Stimulated activated naive CD8-positive, alpha-beta T cell treated with anti-CD3 and anti-CD28 coated beads, Interleukin-15, amount 100 ng/mL, for 72 hours (primary cell): ENCODE measurements around the gene SUCNR1.

Experiments used
- ATAC-seq: fragments of 150-1000 bp; cut with Tn5 transposase; 2 replicates; pipeline ENCODE4 v1.10.0; 2021; ENCODE audit warnings: mild to moderate bottlenecking, moderate library complexity
- DNase-seq, 2 donors: peaks; one replicate each; pipeline ENCODE4 v3.0.0; 2021 to 2022
- H3K27ac Mint-ChIP-seq, 2 donors: one replicate each; pipeline ENCODE4 v1.8.0; 2022; ENCODE audit warnings: mild to moderate bottlenecking in 2 of 2, mixed read lengths in 2 of 2, moderate library complexity in 2 of 2
- H3K27me3 Mint-ChIP-seq: one replicate; pipeline ENCODE4 v1.8.0; 2022; ENCODE audit warnings: mixed read lengths
- H3K4me1 Mint-ChIP-seq: one replicate; pipeline ENCODE4 v1.8.0; 2022; ENCODE audit warnings: mild to moderate bottlenecking, mixed read lengths
- H3K4me3 Mint-ChIP-seq, 2 donors: one replicate each; pipeline ENCODE4 v1.8.0; 2022; ENCODE audit warnings: mild to moderate bottlenecking in 2 of 2, mixed read lengths in 2 of 2, moderate library complexity in 1 of 2
- H3K9me3 Mint-ChIP-seq, 2 donors: one replicate each; pipeline ENCODE4 v1.8.0; 2022; ENCODE audit warnings: mixed read lengths in 2 of 2

SUCNR1 gene

DNA sequence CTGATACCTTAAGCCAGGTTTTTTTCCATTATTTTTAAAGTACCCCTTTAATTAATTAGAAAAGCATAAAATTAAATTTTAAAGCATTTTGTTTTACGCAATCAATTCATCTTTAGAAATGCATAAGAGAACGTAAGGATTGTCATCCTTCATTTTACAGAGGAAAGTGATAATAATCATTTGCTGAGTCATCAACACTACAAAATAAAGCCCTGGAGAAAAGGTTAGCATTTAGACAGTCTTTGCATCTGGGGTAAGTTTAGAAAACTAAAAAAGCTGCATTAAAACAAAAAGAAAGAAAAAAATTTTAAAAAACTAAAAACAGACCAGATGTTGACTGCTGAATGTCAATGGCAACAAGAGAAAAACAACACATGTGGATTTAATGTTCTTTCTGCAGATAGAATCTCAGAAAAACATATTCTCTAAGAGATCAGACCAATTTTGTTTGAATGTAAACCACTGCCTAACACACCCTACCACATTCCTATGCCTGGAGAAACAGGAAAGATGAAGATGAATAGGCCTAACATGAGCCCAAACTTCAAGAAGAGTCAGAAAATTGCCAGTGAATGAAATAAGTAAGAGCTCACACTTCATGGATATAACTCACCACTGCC, 59.9 kb downstream of the SUCNR1 start:
- Mint-ChIP-seq H3K27ac (no peak overlapping the region), H3K4me3 (no peak overlapping the region), H3K4me1 (no peaks in the 10 kb centered on the region), H3K27me3 (no peaks in the 10 kb centered on the region), H3K9me3 (no peaks in the 10 kb centered on the region)
- ATAC-seq (no peak), DNase-seq (no peak)
